G401 (cell line): ENCODE results near the gene PIGX. TPM values are rescaled to one million over a fixed set of nuclear protein-coding genes. Genes with fewer than 3 reads are reported as not detected.
"Not testable (repeated sequence)": the region's sequence is repeated elsewhere in the genome, so short reads cannot be mapped to it uniquely, and the experiment has no call there.

Experiments
- DNase-seq: peaks from one replicate; pipeline ENCODE4 v3.0.0-alpha.2; 2015; ENCODE audit warnings: low spot score
- in situ Hi-C: cut with HindIII; loops from 2 replicates; pipeline ENCODE4 v1.10.0; 2016; ENCODE audit warnings: low sequenced_read_pairs, mixed read lengths
- total RNA-seq: library from RNA; depleted of rRNA; stranded (reverse); fragments of >200 nt; shearing (Covaris generic); gene quantifications from 2 replicates; pipeline ENCODE4 v1.2.3, GENCODE V29; 2014

PIGX gene
- total RNA-seq, 1 experiment from 2014 or later: 22.0 TPM

GRCh38 chr3:196697270-196697669 is 14.9 kb upstream of the PIGX start:
- in situ Hi-C loops: no loop called here
- DNase-seq: no peak

DNA sequence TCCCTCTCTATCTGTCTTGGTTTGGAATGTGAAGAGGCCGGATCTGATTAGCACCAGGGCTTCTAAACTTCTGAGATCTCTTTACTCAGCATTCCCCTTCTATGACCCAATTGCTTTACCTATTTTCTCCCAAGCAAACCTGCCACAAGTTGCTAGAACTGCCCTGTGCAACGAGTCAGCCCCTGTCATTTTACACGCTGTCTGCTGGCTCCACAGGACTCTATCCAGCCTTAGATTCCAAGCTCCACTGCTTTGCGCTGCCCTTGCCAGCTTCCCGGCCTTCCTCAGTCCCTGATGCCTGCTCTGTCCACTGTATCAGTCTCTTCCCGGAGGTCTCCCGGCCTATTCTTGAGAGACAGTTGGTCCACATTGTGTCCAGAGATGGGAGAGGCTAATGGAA is 12.4 kb upstream of the PIGX start:
- in situ Hi-C loops: no loop called here
- no peak for DNase-seq

- in situ Hi-C loops: no loop called here
- DNase-seq: no peak
These were observed 11.4 kb upstream of the PIGX start for GRCh38 chr3:196700801-196701200.

GRCh38 chr3:196706327-196706726 is 5.8 kb upstream of the PIGX start:
- DNase-seq: no peak
- in situ Hi-C loops: no loop called here

DNA sequence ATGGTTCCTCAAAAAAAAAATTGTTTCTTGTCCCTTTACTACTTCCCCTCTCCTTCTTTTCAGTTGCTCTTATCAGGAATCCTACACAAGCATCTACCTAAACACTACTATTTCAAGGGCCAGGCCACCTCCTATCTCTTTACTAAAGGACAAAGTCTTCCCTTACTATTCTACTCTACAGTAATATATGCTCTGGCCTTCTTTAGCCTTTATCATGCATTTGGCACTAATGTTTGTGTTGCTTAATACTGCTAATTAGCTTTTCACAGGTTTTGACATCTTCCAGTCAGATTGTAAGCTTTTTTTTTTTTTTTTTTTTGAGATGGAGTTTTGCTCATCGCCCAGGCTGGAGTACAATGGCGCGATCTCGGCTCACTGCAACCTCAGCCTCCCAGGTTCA is 5.4 kb upstream of the PIGX start:
- in situ Hi-C loops: no loop called here
- no peak for DNase-seq

GRCh38 chr3:196707566-196707965 is 4.6 kb upstream of the PIGX start:
- in situ Hi-C loops: no loop called here

GRCh38 chr3:196708467-196708866 is 3.7 kb upstream of the PIGX start:
- no peak for DNase-seq
- in situ Hi-C loops: no loop called here

More at GRCh38 chr3:196707566-196707965, 4.6 kb upstream of the PIGX start:
- DNase-seq: no peak

GRCh38 chr3:196712514-196713413 is 587 bp downstream of the PIGX start:
- in situ Hi-C loops: no loop called here
- peak; percentile 63 for DNase-seq

DNA sequence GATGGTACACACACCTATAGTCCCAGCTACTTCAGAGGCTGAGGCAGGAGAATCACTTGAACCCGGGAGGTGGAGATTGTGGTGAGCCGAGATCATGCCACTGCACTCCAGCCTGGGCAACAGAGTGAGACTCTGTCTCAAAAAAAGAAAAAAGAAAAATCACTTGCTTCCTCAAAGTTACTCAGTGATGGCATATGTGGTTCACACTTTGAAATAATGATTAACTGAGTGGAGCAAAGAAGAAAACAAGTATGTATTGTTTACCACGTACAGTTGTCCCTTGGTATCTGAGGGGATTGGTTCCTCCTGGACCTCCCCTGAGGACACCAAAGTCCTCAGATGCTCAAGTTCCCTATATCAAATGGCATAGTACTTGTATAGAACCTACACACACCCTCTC is 5.0 kb downstream of the PIGX start:
- in situ Hi-C loops, DNase-seq: not testable (repeated sequence)

DNA sequence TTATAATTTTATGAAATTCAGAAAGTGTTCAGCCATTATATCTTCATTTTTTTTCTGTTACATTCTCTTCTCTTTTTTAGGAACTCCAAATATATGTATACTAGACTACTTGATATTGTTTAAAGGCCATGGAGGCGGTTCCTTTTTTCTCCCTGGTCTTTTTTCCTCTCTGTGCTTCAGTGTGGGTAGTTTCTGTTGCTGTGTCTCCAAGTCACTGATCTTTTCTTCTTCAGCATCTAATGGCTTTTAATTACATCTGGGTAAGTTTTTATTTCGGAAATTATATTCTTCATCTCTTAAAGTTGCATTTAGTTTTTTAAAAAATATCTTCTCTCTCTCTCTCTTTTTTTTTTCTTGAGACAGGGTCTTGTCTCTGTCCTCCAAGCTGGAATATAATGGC is 8.9 kb downstream of the PIGX start:
- DNase-seq: no peak
- in situ Hi-C loops: no loop called here

GRCh38 chr3:196726788-196727675 is 14.9 kb downstream of the PIGX start:
- in situ Hi-C loops: no loop called here
- DNase-seq: no peak

GRCh38 chr3:196735751-196736150 is 23.6 kb downstream of the PIGX start:
- no peak for DNase-seq
- in situ Hi-C loops: no loop called here

- in situ Hi-C loops: no loop called here
- DNase-seq: no peak
These were observed 24.6 kb downstream of the PIGX start for GRCh38 chr3:196736670-196737374.

DNA sequence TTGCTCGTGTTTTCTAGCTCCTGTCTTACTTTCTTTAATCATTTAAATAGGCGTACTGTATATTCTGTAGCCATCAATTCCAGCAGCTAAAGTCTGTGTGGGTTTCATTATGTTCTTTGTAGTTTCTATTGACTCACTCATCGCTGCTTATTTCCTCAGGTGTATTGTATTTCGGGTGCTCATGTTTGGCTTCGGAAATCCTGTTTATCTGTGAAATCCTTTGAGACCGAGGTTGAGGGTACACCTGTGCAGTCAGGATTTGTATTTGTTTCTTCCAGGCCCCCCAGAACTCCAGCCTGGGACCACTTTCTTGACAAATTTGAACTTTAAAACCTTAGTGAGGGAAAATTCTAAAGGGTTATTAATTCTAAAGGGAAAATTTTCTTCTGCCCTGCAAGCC is 25.5 kb downstream of the PIGX start:
- in situ Hi-C loops: no loop called here
- no peak for DNase-seq

GRCh38 chr3:196739671-196740480 is 27.7 kb downstream of the PIGX start, which contains the start of gene PAK2:
PAK2 (plus strand) TSS chr3:196739857; CDS start chr3:196782647, 42,790 bp downstream.
- peak; percentile 94 for DNase-seq
- in situ Hi-C loops: no loop called here

- in situ Hi-C loops: no loop called here
These were observed 28.5 kb downstream of the PIGX start for GRCh38 chr3:196740481-196741248.

DNA sequence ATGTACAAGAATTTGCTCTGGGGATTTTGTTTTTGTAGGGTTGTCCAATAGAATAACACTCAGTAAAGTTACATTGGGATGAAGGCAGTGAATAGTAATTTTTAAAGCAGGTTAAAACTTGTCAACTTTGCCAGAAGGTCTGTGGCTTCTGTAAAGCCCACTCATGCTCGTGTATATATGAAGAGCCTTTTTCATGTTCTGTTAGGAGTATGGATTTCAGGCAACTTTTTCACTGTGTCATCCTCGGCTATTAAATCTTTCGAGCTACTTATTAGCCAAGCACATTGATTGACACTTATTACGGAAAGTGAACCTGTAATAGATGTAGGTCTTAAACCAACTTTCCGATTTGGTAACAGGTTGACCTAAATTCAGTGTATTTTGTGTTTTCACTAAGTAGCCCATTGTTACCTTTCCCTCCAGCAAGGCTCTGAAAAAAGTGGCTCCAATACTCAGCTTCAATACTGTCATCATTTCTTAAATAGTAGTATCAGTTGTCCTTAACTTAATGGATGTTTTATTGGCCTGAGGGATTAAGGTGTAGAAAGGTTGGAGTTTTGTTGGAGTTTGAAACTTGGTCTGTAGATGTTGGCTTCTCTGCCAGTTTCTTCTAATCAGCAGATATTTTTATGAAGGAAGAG is 29.2 kb downstream of the PIGX start:
- DNase-seq: no peak
- in situ Hi-C loops: no loop called here

More at GRCh38 chr3:196740481-196741248, 28.5 kb downstream of the PIGX start:
- peak; percentile 65 for DNase-seq
